Dermis microvascular lymphatic vessel endothelial cell (primary cell): ENCODE results near the gene CBLN3. TPM values are rescaled to one million over a fixed set of nuclear protein-coding genes. Genes with fewer than 3 reads are reported as not detected.
A peak's percentile ranks its signal among the peaks of the same experiment; 100 is the strongest.
"Not testable (repeated sequence)": the region's sequence is repeated elsewhere in the genome, so short reads cannot be mapped to it uniquely, and the experiment has no call there.

Experiments
- DNase-seq, 2 donors: peaks; one replicate each; pipeline versions ENCODE4 v3.0.0 to v3.0.0-alpha.2; 2010; ENCODE audit warnings: low read depth in 2 of 2
- total RNA-seq: library from RNA; depleted of rRNA; stranded (reverse); fragments of >200 nt; gene quantifications from 2 replicates; pipeline ENCODE4 v1.2.1, GENCODE V29; 2014

The CBLN3 gene
- total RNA-seq, 1 donor from 2014 or later: 0.39 TPM

DNA sequence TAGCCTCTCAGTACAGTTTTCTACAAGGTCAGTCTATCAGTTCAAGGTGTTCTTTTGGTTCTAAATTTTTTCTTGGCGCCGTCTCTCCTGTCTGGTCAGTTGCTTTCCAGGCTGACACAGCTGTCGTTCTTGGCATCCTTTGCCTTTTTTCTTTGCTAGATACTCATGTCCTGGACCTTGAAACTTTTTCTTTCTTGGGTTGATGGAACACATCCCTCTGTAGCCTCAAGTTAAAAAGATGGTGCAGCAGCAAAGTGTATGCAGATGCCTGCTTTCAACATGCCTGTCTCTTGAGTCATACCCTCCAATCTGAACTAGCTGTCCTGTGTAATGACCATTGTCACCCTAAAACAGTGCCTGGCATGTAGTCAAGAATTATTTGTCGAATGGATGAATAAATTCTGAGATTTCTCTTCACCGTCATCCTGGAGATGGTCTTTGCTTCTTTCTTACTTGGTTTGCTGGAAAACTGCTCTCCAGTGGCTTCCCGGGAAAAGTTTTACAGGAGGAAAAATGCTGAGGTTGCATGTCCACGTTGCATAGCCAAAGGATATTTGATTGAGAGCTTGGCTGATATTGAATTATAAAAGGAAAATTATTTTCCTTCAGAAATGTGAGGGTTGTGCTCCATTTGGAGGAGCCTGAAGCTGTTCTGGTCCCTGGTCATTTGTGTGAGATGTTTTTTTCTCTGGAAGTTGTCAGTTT, 26.0 kb downstream of the CBLN3 start:
- DNase-seq: no peak

- no peak for DNase-seq
Observed at GRCh38 chr14:24401810-24402702, 27.4 kb downstream of the CBLN3 start.

DNA sequence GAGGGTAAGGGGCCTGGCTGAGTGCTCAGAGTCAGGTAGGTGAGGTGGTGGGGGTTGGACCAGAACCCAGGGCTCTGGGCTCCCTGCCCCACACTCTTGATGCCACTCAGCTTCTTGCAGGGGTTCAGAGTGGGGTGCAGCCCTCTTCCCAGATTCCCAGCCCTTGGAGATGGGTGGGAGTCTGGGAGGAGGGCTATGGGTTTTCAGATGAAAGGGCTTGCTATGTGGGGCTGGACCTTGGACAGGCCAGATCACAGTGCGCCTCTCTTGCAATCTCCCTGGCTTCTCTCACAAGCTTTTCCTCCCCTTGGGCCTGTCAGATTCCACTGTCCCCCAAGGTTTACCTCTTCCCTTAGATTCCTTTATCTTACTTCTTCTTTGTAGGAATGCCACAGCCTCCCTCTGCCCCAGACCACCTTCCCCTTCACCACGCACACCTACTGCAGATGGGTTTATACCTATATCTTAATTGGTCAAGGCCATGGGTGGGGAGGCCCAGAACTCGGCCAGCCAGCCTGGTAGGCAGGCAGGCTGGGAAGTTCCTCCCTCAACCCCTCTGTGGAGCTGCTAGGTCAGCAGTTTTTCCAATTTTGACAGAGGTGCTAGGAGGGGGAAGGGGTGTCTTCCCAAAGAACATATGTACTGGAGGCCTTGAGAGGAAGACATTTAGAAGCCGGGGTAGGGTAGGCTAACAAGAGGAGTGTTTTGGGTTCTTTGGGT, 29.3 kb downstream of the CBLN3 start:
- DNase-seq: no peak

GRCh38 chr14:24399447-24399822, 30.0 kb downstream of the CBLN3 start:
- no peak for DNase-seq

DNA sequence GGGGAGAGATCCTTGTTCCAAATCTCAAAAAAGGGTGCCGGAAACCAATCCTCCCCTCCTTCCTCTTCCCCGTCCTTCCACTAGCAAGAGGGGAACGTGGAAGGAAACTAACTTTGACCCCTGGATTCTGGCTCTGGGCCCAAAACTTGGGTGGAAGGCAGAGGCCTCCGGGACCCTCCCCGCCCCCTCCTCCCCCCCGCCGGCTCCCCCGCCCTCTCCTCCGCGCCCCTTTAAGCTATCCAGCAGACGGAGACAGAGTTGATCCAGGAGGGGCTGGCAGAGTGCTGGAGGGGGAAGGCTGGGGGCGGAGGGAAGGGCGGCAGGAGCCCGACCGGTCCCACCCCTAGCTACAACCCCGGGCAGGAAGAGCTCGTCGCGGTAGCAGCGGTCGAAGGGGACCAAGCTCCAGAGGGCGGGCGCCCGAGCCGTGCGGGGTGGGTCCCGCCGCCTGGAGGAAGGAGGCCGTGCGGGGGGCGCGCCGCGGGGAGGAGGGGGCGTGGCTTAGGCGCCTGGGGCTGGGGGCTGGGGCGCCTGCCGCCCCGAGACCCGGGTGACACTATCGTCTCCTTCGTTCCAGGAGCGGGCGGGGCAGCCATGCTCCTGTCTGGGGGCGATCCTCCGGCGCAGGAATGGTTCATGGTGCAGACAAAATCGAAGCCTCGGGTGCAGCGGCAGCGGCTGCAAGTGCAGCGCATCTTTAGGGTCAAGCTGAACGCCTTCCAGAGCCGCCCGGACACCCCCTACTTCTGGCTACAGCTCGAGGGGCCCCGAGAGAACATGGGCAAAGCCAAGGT, 30.6 kb downstream of the CBLN3 start, which contains the start of gene NYNRIN:
Gene NYNRIN (plus strand): TSS at position 351 of the 794 bp plus-strand sequence. CDS start 244 bp downstream, at position 595.
- DNase-seq: peak in 1 of 2 donors; percentile 58

DNA sequence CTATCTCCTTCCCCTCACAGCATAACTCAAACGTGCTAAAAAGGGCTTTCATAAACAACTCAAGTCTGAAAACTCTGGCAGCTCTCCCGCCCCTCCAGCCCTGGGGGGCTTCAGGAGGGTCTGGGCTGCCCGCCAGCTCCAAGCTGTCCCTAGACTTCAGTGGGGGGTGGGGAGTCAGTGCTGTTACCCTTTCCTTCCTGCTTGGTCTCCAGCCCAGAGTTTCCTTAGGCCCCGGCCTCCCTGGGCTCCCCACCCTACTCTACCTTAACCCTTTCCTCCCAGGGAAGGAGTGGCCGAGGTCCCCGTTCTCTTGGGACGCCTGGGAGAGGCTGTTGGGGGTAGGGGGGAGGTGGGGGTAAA, 31.2 kb downstream of the CBLN3 start:
- peak in 1 of 2 donors; percentile 24 for DNase-seq

DNA sequence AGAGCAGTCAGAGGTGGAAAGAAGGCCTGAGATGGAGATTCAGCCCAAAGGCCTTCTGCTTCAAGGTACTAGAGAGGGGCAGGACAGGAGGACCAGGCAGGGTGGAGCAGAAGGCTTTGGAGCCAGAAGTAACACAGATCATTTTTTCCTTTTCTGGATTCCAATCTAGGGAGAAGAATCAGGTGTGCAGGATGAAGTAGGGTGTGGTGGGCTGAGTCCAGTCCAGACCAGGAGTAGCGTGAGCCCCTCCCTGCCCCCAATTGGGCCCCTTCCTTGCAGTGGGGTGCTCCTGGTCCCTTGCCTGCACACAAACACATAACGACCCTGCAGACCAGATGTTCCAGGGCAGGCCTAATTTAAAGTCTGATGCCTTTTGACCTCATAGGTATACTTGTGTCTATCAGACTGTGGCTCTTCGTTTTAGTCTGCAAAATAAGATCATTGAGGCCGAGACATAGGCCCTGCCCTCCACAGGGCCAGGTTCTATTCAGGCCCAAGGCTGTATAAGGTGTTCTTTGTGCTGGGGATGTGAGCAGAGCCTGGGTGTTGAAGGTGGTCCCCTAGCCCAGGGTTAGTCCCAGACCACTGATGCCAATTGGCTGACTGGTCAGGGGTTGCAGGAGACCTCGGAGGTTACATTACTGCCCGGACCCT, 31.7 kb downstream of the CBLN3 start:
- DNase-seq: no peak

GRCh38 chr14:24395609-24396582, 33.6 kb downstream of the CBLN3 start:
- no peak for DNase-seq

- no peak for DNase-seq
Observed at GRCh38 chr14:24394275-24394674, 35.2 kb downstream of the CBLN3 start.

DNA sequence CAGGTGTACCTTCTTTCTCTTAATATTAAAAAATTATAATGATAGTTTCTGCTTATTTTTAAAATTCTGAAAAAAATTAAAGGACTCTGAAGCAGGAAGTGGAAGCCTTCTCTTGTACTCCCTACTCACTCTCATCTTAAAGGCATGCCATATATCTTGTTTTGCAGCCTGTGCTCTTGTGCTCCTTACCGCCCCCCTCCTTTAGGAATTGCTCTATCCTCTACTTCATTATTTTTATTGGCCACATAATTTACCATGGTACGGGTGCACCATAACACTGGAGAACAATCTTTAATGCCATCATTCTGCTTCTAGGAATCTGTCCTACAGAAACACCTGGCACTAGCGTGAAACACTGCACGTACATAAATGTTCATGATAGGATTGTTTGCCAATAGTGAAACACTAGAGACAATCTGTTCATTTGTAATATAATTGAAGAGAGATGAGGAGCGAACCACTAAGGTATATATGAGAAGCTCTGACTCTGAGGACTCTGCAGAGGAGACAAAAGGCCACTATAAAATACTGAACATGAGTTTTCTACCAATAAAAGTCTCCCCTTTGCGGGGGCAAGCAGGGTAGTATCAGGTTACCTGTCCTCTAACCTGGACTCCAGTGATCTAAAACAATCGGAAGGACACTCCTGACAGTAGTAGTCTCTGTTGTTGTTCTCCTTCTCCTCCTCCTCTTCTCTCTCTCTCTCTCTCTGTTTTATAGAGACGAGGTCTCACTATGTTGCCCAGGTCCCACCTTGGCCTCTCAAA, 37.0 kb downstream of the CBLN3 start:
- peak in 1 of 2 donors; percentile 61 for DNase-seq

GRCh38 chr14:24390701-24391468, 38.6 kb downstream of the CBLN3 start:
- no peak for DNase-seq

- DNase-seq: peak in 1 of 2 donors; percentile 69
Observed at GRCh38 chr14:24389226-24389848, 40.1 kb downstream of the CBLN3 start.

DNA sequence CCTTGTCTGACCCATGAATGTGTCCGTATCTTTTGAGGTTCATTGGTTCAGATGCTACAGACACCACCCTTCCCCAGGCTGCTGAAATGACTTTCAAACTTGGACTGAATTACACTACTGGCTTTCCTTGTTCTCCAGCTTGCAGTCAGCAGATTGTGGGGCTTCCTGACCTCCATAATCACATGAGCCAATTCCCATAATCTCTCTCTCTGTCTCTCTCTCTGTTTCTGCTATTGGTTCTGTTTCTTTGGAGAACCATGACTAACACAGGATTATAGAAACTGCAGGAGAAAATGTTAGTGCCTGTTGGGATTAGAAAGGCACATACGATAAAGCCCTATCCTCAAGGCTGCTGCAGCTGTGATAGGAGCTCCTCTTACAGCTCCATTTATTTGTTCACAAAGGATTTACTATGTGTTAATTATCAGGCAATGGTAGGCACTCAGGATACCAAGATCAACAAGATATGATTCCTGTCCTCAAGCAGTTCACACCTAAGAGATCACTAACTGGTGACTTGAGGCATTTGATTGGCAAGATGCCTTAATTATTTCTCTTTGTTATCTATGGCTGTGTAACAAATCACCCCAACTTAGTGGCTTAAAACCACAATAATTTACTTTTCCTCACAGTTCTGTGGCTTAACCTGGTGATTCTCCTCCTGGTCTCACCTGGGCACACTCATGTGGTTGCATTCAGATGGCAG, 40.8 kb downstream of the CBLN3 start:
- no peak for DNase-seq

GRCh38 chr14:24387579-24387978, 41.9 kb downstream of the CBLN3 start:
- not testable (repeated sequence) for DNase-seq

- DNase-seq: no peak
Observed at GRCh38 chr14:24387009-24387345, 42.5 kb downstream of the CBLN3 start.

DNA sequence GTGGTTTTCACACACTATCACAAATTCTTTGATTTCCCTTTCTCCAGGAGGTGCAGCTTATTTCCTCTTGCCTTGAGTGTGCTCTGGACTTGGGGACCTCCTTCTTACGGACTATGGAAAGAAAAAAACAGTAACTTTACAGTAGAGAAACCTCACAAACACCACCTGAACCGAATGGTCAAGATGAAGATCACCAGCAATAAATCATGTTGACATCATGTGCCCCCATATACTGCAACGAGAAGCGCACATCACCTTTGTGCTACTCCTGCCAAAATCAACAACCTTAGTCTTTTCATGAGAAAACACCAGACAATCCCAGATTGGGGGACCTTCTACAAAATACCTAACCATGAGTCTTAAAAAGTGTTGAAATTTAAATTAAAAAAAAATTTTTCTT, 43.9 kb downstream of the CBLN3 start:
- DNase-seq: no peak

DNA sequence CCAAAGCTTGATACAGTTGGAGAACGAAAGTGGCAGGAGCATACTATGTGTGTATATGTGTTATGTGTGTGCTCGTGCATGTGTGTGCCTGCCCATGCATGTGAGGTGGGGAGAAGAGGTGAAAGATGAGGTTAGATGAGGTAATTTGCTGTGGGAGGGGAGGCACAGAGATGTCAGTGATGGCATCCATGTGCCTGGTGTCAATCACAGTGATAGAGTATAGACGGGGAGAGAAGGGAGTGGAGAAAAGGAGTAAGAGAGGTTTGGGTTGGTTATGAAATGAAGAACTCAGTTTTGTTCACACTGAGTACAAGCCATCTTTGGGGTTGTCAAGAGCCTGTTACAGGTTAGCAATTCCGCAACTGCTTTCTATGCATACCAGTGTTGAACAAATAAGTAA, 45.3 kb downstream of the CBLN3 start:
- DNase-seq: no peak
